Measurements from ENCODE around the gene SPR.

Gene SPR

GRCh38 chr2:72917138-72917876, 30.1 kb downstream of the SPR start, which contains the start of gene EMX1:
TSS of gene EMX1 (plus strand) at chr2:72917519. CDS start at chr2:72917853, 334 bp downstream.
- DNase-seq: no peak

GRCh38 chr2:72917877-72918553, 30.8 kb downstream of the SPR start:
- DNase-seq: no peak

- DNase-seq: no peak
These were observed 32.5 kb downstream of the SPR start for GRCh38 chr2:72919414-72920317.

DNA sequence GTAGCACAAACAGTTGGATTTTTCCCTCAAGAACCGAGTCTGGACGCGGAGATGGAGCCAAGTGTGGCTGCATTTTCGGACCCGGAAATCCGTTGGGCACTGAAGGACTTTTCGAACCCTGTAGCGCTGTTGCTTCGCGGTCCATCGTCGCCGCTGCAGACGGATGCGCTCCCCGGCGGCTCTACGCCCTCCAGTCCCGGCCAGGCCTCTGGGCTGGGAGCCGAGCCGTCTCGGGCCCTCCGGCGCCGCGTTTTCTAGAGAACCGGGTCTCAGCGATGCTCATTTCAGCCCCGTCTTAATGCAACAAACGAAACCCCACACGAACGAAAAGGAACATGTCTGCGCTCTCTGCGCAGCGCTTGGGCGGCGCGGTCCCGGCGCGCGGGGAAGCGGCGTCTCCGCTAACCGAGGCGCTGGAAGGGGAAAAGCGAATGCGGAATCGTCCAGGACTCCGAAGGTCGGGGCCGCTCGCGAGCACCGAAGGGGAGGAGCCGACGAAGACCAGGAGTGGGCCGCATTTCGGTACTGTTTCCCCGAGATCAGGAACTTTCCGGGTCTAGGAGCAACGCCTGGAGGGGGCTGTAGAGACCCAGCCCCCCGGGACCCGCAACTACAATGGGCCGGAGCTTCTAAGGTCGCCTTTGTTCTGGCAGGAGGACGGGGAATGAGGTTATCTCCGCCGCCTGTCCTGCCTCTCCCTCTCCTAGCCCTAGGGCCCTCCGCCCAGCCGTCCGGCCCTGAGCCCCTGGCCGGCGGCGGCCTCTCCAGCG, 33.3 kb downstream of the SPR start:
- no peak for DNase-seq

GRCh38 chr2:72921088-72921851, 34.1 kb downstream of the SPR start:
- DNase-seq: no peak

GRCh38 chr2:72921853-72922252, 34.6 kb downstream of the SPR start:
- no peak for DNase-seq

DNA sequence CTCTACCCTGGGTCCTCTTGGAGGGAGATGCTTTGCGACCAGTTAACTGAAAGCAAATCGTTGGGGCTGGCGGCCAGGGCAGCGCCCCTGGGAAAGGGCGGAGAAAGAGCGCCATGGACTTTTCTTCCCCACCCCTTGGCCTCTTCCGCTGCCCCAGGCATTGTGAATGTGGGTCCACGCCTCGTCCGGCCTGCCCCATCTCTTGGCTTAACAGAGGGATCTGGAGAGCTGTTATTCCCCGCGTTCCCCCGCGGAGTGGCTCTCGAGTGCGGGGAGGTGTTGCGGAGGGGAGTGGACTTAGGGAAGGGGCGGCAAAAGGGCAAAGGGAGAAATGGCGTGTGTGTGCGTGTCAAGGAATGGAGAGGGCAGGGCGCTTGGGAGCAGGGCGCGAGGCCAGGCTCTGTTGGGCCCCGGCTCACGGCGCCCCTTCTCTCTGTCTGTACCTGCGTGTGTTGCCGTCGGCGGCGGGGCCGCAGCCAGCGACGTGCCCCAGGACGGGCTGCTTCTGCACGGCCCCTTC, 36.7 kb downstream of the SPR start:
- no peak for DNase-seq

- no peak for DNase-seq
These were observed 37.4 kb downstream of the SPR start for GRCh38 chr2:72924353-72925240.

DNA sequence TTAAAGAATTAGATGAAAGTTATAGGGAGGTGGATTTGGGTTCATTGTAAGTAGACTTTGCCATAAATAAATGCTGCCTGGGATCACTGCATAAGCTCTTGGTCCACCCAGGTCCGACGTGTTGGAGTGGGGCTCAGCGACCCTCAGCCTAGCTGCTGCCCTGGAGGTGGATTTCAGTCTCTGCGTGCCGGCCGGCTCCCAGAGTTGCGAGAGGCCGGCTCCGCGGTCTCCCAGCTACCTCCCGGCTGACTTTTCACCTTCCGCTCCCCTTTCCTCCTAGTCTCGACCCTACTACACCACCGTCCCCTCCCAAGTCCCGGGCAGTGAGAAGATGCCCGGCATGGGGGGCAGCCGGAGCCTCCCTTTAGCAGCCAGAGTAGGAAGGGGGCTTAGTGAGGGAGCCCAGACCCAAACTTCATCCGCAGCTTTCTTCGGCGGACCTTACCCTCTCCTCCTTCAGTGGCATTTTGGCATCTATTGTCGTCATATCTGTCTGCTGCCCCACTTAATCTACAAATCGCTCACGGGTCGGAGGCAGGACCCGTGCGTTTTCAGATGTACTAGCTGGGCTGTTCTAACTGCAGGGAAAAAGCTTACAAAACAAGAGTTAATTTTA, 38.2 kb downstream of the SPR start:
- DNase-seq: no peak

DNA sequence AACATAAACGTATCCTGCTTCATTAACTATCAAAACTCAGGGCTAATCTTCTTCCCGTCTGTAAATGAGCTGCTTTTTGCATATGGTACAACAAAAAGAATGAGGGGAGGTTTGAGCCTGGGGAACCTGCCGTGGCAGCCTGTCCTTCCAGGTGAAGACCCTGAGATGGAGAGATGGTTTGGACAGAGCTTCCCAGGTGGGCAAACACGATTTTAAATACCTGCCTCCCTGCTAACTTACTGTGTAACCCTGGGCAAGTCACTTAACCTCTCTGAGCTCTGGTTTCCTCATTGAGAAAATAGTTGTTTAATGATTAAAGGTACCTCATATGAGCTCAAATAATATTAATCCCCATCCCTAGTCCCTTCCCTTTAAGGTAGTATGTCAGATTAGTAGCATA, 39.2 kb downstream of the SPR start:
- DNase-seq: no peak

GRCh38 chr2:72926811-72927465, 39.7 kb downstream of the SPR start:
- DNase-seq: no peak

DNA sequence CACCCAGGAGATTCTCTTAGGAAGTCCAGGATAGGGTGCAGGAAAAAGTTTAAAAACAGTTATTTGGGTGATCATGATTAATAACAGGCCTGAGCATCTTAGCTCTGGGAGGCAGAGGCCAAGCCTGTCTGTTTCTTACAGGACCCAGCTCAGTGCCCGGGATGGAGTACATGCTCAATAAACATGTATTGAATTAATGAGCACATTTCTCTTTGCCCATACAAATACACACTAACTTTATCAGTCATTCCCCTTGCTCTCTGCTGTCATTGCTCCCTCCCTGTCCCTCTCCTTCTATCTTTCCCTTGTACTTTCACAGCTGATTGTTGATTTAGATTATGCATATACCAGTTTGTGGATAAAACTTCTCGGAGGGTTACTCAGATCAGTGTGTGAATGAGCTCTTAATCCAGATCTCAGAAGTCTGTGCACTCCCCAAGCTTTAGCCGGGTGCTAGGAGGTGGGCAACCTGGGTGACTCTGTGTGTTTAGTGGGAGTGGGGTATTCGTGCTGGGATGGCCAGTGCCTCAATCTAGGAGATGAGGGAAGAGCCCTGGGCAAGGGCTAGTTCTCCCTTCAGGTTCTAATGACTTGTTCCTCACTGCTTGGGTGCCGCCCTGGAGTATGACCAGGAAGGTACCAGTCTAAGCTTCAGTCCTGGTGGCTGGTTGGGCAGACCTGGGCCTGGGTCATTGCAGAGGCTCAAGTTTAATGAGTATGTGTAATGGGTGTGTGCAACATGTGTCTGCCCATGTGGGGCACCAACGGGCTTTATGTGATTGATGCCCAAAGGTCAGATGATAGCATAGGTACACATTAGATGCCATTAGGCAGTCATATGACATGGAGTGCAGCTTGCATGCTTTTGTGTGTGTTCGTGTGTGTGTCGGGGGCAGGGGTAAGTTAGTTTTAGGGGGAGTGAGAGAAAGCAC, 40.7 kb downstream of the SPR start:
- no peak for DNase-seq

DNA sequence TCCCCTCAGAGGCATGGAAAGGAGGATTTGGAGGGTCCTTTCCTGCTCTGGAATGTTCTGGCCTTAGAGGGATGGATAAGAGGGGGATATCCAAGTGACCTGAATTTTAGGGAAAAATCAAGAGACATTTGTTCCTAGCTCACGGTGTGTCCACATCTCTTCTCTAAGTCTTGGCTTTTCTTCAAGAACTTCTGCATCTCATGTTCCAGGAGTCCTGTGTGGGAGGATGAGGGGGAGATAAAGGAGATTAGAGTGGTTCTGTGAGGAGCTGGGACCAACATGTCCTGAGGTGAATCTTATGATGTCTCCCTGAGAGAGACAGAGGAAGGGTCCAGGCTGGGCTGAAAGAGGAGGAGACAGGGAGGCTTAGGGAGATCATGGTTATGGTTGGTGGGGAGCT, 41.8 kb downstream of the SPR start:
- DNase-seq: no peak

DNA sequence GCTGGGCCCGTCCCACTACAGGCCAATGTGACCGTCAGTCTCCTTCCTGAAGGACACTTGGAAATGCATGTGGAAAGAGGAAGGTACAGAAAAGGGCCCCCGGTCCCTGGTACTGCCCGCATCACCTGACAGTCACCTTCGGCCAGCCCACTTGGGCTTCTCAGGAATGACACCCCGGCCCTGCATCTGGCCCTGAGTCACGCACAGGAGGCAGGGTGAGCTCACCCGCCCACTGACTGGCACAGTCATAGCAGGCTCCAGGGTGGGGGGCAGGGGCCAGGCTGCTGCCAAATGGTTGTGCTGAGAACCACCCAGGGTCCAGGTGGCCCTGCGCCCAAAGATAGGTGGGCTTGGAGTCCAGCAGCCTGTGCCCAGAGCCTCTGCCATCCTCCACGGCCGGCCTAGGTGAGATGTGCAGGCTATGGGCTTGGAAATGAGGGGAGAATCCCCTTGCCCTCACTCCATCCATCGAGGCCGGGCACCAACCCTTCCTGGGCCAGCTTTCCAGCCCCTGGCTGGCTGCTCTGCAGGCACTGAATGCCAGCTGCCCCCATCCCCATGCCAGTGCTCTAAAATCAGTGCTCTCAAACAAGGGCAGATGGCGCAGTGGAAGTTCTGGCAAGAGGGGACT, 44.2 kb downstream of the SPR start:
- DNase-seq: no peak

GRCh38 chr2:72932045-72932740, 45.0 kb downstream of the SPR start:
- no peak for DNase-seq

DNA sequence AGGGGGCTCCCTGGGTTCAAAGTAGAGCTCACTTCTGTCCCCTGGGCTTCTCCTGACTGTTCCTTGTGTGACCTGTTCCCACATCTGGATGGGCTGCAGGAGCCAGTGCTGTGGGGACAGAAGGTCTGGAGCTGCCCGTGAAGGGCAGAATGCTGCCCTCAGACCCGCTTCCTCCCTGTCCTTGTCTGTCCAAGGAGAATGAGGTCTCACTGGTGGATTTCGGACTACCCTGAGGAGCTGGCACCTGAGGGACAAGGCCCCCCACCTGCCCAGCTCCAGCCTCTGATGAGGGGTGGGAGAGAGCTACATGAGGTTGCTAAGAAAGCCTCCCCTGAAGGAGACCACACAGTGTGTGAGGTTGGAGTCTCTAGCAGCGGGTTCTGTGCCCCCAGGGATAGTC, 45.6 kb downstream of the SPR start:
- DNase-seq: no peak

DNA sequence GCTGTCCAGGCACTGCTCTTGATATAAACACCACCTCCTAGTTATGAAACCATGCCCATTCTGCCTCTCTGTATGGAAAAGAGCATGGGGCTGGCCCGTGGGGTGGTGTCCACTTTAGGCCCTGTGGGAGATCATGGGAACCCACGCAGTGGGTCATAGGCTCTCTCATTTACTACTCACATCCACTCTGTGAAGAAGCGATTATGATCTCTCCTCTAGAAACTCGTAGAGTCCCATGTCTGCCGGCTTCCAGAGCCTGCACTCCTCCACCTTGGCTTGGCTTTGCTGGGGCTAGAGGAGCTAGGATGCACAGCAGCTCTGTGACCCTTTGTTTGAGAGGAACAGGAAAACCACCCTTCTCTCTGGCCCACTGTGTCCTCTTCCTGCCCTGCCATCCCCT, 46.0 kb downstream of the SPR start:
- DNase-seq: no peak

Measured in cortex of kidney (tissue), 1 donor.